Brain pericyte (primary cell): ENCODE measurements around the gene SPINT4.

Experiments
- DNase-seq: peaks from one replicate; pipeline ENCODE4 v3.0.0-alpha.2; 2012; ENCODE audit warnings: low read depth, low spot score

SPINT4 gene

GRCh38 chr20:45765307-45765875, 43.2 kb downstream of the SPINT4 start:
- DNase-seq = no peak

GRCh38 chr20:45765980-45766379, 43.8 kb downstream of the SPINT4 start:
- DNase-seq = no peak

GRCh38 chr20:45768479-45768878, 46.3 kb downstream of the SPINT4 start:
- DNase-seq = no peak

- peak; percentile 71 for DNase-seq
Measured at GRCh38 chr20:45771182-45771759, 49.1 kb downstream of the SPINT4 start.

GRCh38 chr20:45772693-45773092, 50.5 kb downstream of the SPINT4 start:
- no peak for DNase-seq

GRCh38 chr20:45774945-45775344, 52.8 kb downstream of the SPINT4 start:
- DNase-seq = no peak

GRCh38 chr20:45775411-45775810, 53.3 kb downstream of the SPINT4 start:
- DNase-seq = no peak
